Measurements from ENCODE around the gene UNC5C. TPM values are rescaled to one million over a fixed set of nuclear protein-coding genes. Genes with fewer than 3 reads are reported as not detected.

UNC5C gene
- total RNA-seq, 1 donor from 2014 or later, result 2.2 TPM

DNA sequence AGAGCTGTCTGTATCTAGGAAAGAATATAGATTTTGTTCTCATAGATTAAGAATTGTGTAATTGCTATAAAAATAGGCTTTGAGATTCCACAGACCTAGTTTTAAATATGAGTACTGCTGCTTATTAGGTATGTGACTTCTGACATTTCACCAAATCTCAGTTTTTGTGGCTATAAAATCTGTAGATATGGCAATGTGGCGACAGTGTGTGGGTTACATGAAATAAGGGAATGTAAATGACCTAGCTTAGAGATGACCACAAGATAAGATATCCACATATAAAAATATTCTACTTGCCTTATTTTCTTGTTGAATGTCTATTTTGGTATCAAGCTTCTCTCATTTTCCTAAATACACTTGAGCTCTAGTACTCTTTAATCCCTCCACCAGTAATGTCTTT is 193.8 kb downstream of the UNC5C start:
- H3K4me3 ChIP-seq (ENCODE audit: low read depth, low read length), result no peak overlapping the region
- no peak for DNase-seq (ENCODE audit: low read depth)
- no peak for TF ChIP-seq CTCF (conservative IDR thresholded peaks at IDR 0.05; ENCODE audit: low read depth, low read length)

GRCh38 chr4:95348418-95348817 is 200.4 kb downstream of the UNC5C start:
- H3K4me3 ChIP-seq (ENCODE audit: low read depth, low read length), result no peak overlapping the region
- no peak for DNase-seq (ENCODE audit: low read depth)
- TF ChIP-seq CTCF (conservative IDR thresholded peaks at IDR 0.05; ENCODE audit: low read depth, low read length), result no peak

- TF ChIP-seq CTCF (conservative IDR thresholded peaks at IDR 0.05; ENCODE audit: low read depth, low read length), result no peak
- no peak for DNase-seq (ENCODE audit: low read depth)
- no peak overlapping the region for H3K4me3 ChIP-seq (ENCODE audit: low read depth, low read length)
These were observed 205.5 kb downstream of the UNC5C start for GRCh38 chr4:95343235-95343634.

- DNase-seq (ENCODE audit: low read depth), result no peak
- TF ChIP-seq CTCF (conservative IDR thresholded peaks at IDR 0.05; ENCODE audit: low read depth, low read length), result no peak
- no peak overlapping the region for H3K4me3 ChIP-seq (ENCODE audit: low read depth, low read length)
These were observed 208.6 kb downstream of the UNC5C start for GRCh38 chr4:95340191-95340590.

- no peak for DNase-seq (ENCODE audit: low read depth)
- no peak for TF ChIP-seq CTCF (conservative IDR thresholded peaks at IDR 0.05; ENCODE audit: low read depth, low read length)
- no peak overlapping the region for H3K4me3 ChIP-seq (ENCODE audit: low read depth, low read length)
These were observed 223.1 kb downstream of the UNC5C start for GRCh38 chr4:95325665-95326064.

DNA sequence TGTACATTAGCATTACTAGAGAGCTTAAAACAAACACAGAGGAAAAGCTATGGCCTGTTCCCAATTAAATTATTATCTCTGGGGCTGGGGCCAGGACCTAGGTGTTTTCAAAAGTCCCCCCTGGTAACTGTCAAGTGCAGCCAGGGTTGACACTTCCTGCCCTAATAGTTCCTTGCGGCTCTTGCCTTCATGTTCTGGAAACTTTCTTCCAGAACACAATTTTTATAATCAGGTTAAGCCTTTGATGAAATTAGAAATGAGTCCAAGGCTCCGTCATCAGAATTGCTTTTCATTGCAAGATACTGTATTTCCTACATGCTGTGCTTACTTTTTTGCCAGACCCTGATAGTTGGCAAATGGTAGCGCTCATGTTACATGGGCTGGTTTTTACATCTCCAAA is 229.6 kb downstream of the UNC5C start:
- TF ChIP-seq CTCF (conservative IDR thresholded peaks at IDR 0.05; ENCODE audit: low read depth, low read length), result no peak
- no peak for DNase-seq (ENCODE audit: low read depth)
- H3K4me3 ChIP-seq (ENCODE audit: low read depth, low read length), result no peak overlapping the region

DNA sequence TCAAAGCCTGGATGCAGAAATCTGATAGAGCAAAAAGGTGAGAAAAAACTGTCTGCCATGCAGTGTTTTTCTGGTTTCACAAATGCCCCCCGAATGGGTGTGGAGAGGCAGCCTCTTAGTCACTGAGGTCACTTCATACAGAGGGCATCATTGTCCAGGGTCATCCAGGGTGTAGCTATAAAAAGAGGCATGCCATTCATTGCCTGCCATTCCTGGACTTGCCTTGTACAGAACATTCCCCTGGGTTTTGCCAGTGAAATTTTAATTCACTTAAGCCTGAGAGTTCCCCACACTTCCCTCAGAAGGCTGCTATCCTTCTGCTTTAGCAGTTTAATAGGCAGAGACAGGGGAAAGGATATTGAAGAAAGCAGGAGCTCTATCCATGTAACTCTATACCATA is 230.3 kb downstream of the UNC5C start:
- no peak for TF ChIP-seq CTCF (conservative IDR thresholded peaks at IDR 0.05; ENCODE audit: low read depth, low read length)
- no peak for DNase-seq (ENCODE audit: low read depth)
- no peak overlapping the region for H3K4me3 ChIP-seq (ENCODE audit: low read depth, low read length)

Measured in epithelial cell of proximal tubule (primary cell).